H9 (cell line): ENCODE measurements around the gene TXNDC11. TPM values are rescaled to one million over a fixed set of nuclear protein-coding genes. Genes with fewer than 3 reads are reported as not detected.

Experiments
- DNase-seq: peaks from one replicate; pipeline ENCODE4 v3.0.0-alpha.2; 2017
- H2AFZ ChIP-seq: one replicate; pipeline ENCODE4 v1.6.1; 2013; ENCODE audit warnings: mild to moderate bottlenecking, low read length, control low read depth, moderate library complexity
- H2AK5ac ChIP-seq: 2 replicates; pipeline ENCODE4 v1.6.1; 2013; ENCODE audit warnings: low read length, control low read depth, mixed read lengths; ENCODE audit not compliant: insufficient read length
- H2BK120ac ChIP-seq: one replicate; pipeline ENCODE4 v1.6.1; 2013; ENCODE audit warnings: low read depth, mild to moderate bottlenecking, low read length, control low read depth, inconsistent platforms; ENCODE audit not compliant: poor library complexity, severe bottlenecking
- H2BK12ac ChIP-seq: 2 replicates; pipeline ENCODE4 v1.6.1; 2013; ENCODE audit warnings: low read length, control low read depth, mixed read lengths, low read depth; ENCODE audit not compliant: insufficient read length
- H2BK15ac ChIP-seq: 2 replicates; pipeline ENCODE4 v1.6.1; 2013; ENCODE audit warnings: low read depth, low read length, control low read depth
- H2BK20ac ChIP-seq: one replicate; pipeline ENCODE4 v1.6.1; 2013; ENCODE audit warnings: low read depth, mild to moderate bottlenecking, low read length, control low read depth, inconsistent platforms; ENCODE audit not compliant: poor library complexity, severe bottlenecking
- H2BK5ac ChIP-seq: 2 replicates; pipeline ENCODE4 v1.6.1; 2013; ENCODE audit warnings: low read length, control low read depth, mixed read lengths; ENCODE audit not compliant: insufficient read length
- H3K14ac ChIP-seq: 2 replicates; pipeline ENCODE4 v1.6.1; 2013; ENCODE audit warnings: low read length, control low read depth; ENCODE audit not compliant: insufficient read depth
- H3K18ac ChIP-seq: 2 replicates; pipeline ENCODE4 v1.6.1; 2013; ENCODE audit warnings: low read depth, mild to moderate bottlenecking, mixed read lengths, low read length, control low read depth; ENCODE audit not compliant: insufficient read length
- H3K23ac ChIP-seq: 2 replicates; pipeline ENCODE4 v1.6.1; 2013; ENCODE audit warnings: low read length, control low read depth, mixed read lengths, low read depth; ENCODE audit not compliant: insufficient read length
- H3K23me2 ChIP-seq: 2 replicates; pipeline ENCODE4 v1.6.1; 2013; ENCODE audit warnings: low read depth, mild to moderate bottlenecking, mixed read lengths, low read length, control low read depth; ENCODE audit not compliant: insufficient read length, poor library complexity, severe bottlenecking
- H3K27ac ChIP-seq: 2 replicates; pipeline ENCODE4 v1.5.1; 2013; ENCODE audit warnings: low read length, control low read depth, mixed read lengths, low read depth; ENCODE audit not compliant: insufficient read length
- H3K27me3 ChIP-seq: 2 replicates; pipeline ENCODE4 v1.6.1; 2013; ENCODE audit warnings: low read length, control low read depth, inconsistent platforms; ENCODE audit not compliant: insufficient read depth
- H3K4ac ChIP-seq: 2 replicates; pipeline ENCODE4 v1.6.1; 2013; ENCODE audit warnings: low read depth, mild to moderate bottlenecking, control low read depth, inconsistent platforms, low read length, moderate library complexity
- H3K4me1 ChIP-seq: 2 replicates; pipeline ENCODE4 v1.6.1; 2013; ENCODE audit warnings: low read length, control low read depth, inconsistent platforms; ENCODE audit not compliant: insufficient read depth
- H3K4me2 ChIP-seq: 2 replicates; pipeline ENCODE4 v1.6.1; 2013; ENCODE audit warnings: low read length, control low read depth, mixed read lengths; ENCODE audit not compliant: insufficient read length, insufficient read depth
- H3K56ac ChIP-seq: 2 replicates; pipeline ENCODE4 v1.6.1; 2013; ENCODE audit warnings: low read depth, mild to moderate bottlenecking, mixed read lengths, low read length, control low read depth; ENCODE audit not compliant: insufficient read length
- H3K79me1 ChIP-seq: 2 replicates; pipeline ENCODE4 v1.6.1; 2013; ENCODE audit warnings: low read depth, mild to moderate bottlenecking, moderate library complexity, low read length, control low read depth, inconsistent platforms; ENCODE audit not compliant: insufficient read depth, poor library complexity, severe bottlenecking
- H3K79me2 ChIP-seq: 2 replicates; pipeline ENCODE4 v1.6.1; 2013; ENCODE audit warnings: low read length, control low read depth, inconsistent platforms; ENCODE audit not compliant: insufficient read depth
- H3K9ac ChIP-seq: 2 replicates; pipeline ENCODE4 v1.6.1; 2013; ENCODE audit warnings: low read length, control low read depth, mixed read lengths; ENCODE audit not compliant: insufficient read length; ENCODE audit errors: extremely low read depth
- H3K9me3 ChIP-seq: one replicate; pipeline ENCODE4 v1.6.1; 2013; ENCODE audit warnings: low read depth, low read length, inconsistent platforms; ENCODE audit not compliant: control insufficient read depth
- H3T11ph ChIP-seq: one replicate; pipeline ENCODE4 v1.6.1; 2013; ENCODE audit warnings: mild to moderate bottlenecking, low read length, control low read depth, inconsistent platforms
- H4K20me1 ChIP-seq: one replicate; pipeline ENCODE4 v1.6.1; 2013; ENCODE audit not compliant: control insufficient read depth, insufficient read length, insufficient read depth
- H4K5ac ChIP-seq: 2 replicates; pipeline ENCODE4 v1.6.1; 2013; ENCODE audit warnings: low read depth, mild to moderate bottlenecking, mixed read lengths, low read length, control low read depth; ENCODE audit not compliant: insufficient read length
- H4K8ac ChIP-seq: replicated peaks from 2 replicates; pipeline ENCODE4 v1.6.1; 2013; ENCODE audit warnings: low read length, control low read depth, mixed read lengths, low read depth; ENCODE audit not compliant: insufficient read length
- H4K91ac ChIP-seq: 2 replicates; pipeline ENCODE4 v1.6.1; 2013; ENCODE audit warnings: low read depth, mild to moderate bottlenecking, moderate library complexity, mixed read lengths, low read length, control low read depth; ENCODE audit not compliant: insufficient read length
- H3K27ac Mint-ChIP-seq, 3 experiments: 2 replicates in 2 of 3; 3 replicates in 1 of 3; pipeline ENCODE4 v1.8.0; 2020 to 2021; ENCODE audit warnings: mixed read lengths in 3 of 3, mild to moderate bottlenecking in 1 of 3, moderate library complexity in 1 of 3
- H3K27me3 Mint-ChIP-seq: 2 replicates; pipeline ENCODE4 v1.8.0; 2021; ENCODE audit warnings: low read depth, mild to moderate bottlenecking, moderate library complexity, mixed read lengths
- H3K36me3 Mint-ChIP-seq, 3 experiments: 2 replicates in 2 of 3; 3 replicates in 1 of 3; pipeline ENCODE4 v1.8.0; 2020 to 2021; ENCODE audit warnings: low read depth in 3 of 3, mixed read lengths in 3 of 3; ENCODE audit not compliant: insufficient read depth in 1 of 3
- H3K4me1 Mint-ChIP-seq, 2 experiments: 2 replicates each; pipeline ENCODE4 v1.8.0; 2020; ENCODE audit warnings: mixed read lengths in 2 of 2
- H3K4me3 Mint-ChIP-seq, 2 experiments: 2 replicates in 1 of 2; 3 replicates in 1 of 2; pipeline ENCODE4 v1.8.0; 2020 to 2021; ENCODE audit warnings: mild to moderate bottlenecking in 2 of 2, mixed read lengths in 2 of 2, moderate library complexity in 1 of 2
- H3K9me3 Mint-ChIP-seq, 2 experiments: 2 replicates in 1 of 2; 3 replicates in 1 of 2; pipeline ENCODE4 v1.8.0; 2020; ENCODE audit warnings: mild to moderate bottlenecking in 2 of 2, mixed read lengths in 2 of 2, moderate library complexity in 1 of 2
- WGBS: extraction: QIAGEN DNeasy Blood & Tissue Kit; methylation state at CpG from one replicate; pipeline ENCODE4 v1.1.7; 2013; ENCODE audit warnings: missing lambda C conversion rate, low lambda C conversion rate, mixed read lengths; ENCODE audit not compliant: insufficient read length; ENCODE audit errors: extremely low coverage; 5-methylcytosine and 5-hydroxymethylcytosine counted together
- total RNA-seq: library from RNA; stranded (reverse); gene quantifications from 2 replicates; pipeline ENCODE4 v1.2.1, GENCODE V29; 2021
- TF ChIP-seq, protein P1 (sequence below): fragments of 200-600 bp; sonication (generic); conservative IDR thresholded peaks from 3 replicates; pipeline ENCODE4 v1.8.0; 2021; ENCODE audit warnings: antibody characterized with exemption, mild to moderate bottlenecking

Gene TXNDC11
- total RNA-seq, 1 experiment from 2014 or later: 12.2 TPM

DNA sequence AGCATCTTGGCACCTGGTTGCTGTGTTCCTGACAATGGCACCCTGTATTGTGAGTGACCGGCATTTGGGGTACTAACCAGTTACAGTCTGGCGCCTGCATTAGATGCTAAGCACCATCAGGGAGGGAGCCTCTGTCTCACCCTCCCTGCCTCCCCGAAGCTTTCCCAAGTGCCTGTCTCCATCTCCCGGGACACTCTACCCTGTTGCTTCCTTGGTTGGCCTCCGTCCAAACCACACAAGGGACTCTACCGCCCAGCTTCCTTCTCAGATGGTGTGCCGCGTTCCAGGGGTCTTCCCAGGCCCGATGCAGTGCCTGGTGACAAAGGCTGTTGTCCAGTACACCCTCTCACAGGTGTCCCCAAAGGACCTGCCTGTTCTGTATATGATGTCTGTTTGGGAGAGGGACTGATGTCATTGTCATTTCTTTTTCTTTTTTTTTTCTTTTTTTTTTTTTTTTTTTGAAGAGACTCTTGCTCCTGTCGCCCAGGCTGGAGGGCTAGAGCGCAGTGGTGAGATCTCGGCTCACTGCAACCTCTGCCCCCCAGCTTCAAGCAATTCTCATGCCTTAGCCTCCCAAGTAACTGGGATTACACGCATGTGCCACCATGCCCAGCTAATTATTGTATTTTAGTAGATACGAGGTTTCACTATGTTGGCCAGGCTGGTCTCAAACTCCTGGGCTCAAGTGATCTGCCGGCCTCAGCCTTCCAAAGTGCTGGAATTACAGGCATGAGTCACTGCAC lies 67.7 kb downstream of the TXNDC11 start:
- H3K4me1 Mint-ChIP-seq: peaks cover 33 to 37% of the 10 kb centered on the region in 2 experiments
- Histone ChIP-seq H3K14ac (no peak overlapping the region), H3K23me2 (no peaks in the 10 kb centered on the region), H3K27me3 (no peaks in the 10 kb centered on the region), H3T11ph (no peak overlapping the region), H3K56ac (no peak overlapping the region), H2BK120ac (no peak overlapping the region), H4K5ac (no peak overlapping the region), H2BK20ac (no peak overlapping the region), H2BK5ac (no peak overlapping the region), H2BK12ac (no peak overlapping the region), H3K18ac (no peak overlapping the region), H4K8ac (no peak overlapping the region), H4K20me1 (peaks cover 6% of the 10 kb centered on the region), H3K23ac (no peak overlapping the region), H3K9me3 (no peaks in the 10 kb centered on the region), H3K79me1 (peaks cover 3% of the 10 kb centered on the region), H3K4me2 (no peak overlapping the region), H2AK5ac (no peak overlapping the region), H3K27ac (no peak overlapping the region), H2AFZ (no peak overlapping the region), H3K79me2 (peaks cover 6% of the 10 kb centered on the region; the same call in 1 of the 2 replicates), H3K4ac (no peak overlapping the region), H3K9ac (no peak overlapping the region), H4K91ac (no peak overlapping the region), H3K4me1 (no peaks in the 10 kb centered on the region), H2BK15ac (no peak overlapping the region)
- peak overlapping the region in 1 of 2 experiments; percentile 53; a peak in 1 of 5 replicates for H3K4me3 Mint-ChIP-seq
- H3K9me3 Mint-ChIP-seq: no peaks in the 10 kb centered on the region
- peak overlapping the region; percentile 83 to 92 (median 83); a peak in 6 of 7 replicates for H3K27ac Mint-ChIP-seq
- H3K36me3 Mint-ChIP-seq: peaks cover 22 to 48% (median 40%) of the 10 kb centered on the region in 3 experiments
- TF ChIP-seq, protein P1, sequence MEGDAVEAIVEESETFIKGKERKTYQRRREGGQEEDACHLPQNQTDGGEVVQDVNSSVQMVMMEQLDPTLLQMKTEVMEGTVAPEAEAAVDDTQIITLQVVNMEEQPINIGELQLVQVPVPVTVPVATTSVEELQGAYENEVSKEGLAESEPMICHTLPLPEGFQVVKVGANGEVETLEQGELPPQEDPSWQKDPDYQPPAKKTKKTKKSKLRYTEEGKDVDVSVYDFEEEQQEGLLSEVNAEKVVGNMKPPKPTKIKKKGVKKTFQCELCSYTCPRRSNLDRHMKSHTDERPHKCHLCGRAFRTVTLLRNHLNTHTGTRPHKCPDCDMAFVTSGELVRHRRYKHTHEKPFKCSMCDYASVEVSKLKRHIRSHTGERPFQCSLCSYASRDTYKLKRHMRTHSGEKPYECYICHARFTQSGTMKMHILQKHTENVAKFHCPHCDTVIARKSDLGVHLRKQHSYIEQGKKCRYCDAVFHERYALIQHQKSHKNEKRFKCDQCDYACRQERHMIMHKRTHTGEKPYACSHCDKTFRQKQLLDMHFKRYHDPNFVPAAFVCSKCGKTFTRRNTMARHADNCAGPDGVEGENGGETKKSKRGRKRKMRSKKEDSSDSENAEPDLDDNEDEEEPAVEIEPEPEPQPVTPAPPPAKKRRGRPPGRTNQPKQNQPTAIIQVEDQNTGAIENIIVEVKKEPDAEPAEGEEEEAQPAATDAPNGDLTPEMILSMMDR: no peak
- no peak for DNase-seq
- H3K27me3 Mint-ChIP-seq: no peaks in the 10 kb centered on the region
- no CpG with 5 or more reads among the region's 15 CpGs for WGBS
